Measurements from ENCODE around the gene NUP133.
"Not testable (repeated sequence)": the region's sequence is repeated elsewhere in the genome, so short reads cannot be mapped to it uniquely, and the experiment has no call there.

NUP133 gene

DNA sequence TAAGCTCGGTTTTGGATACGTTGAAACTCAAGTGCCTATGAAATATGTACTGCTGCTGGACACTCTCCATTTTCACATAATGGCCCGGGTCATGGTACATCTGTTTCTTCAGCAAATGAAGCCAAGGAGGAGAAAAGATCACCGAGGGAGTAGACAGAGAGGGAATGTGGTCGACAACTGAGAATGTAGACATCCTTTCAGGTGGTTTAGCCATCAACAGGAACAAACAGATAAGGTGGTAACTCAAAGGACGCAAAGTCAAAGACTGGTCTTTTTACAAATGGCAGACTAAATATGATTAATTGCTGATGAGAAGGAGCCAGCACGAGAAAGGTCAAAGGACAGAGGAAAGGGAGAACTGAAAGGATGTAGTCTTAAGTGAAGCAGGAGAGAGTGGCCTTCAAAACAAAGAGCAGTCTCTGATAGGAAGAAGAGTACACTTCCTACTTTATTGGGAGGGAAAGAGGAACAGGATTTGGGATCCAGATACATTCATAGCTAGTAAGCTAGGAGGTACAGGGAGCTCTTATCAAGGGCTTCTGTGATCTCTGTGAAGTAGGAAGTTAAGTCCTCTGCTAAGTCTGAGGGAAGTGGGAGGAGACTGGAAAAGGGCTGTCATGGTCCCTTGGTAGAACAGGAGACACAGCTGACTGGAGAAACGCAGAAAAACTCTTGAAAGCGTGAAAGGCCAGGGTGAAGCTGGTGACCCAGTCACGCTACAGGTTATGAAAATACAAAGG, 28.3 kb downstream of the NUP133 start:
- H3K4me3 ChIP-seq (ENCODE audit: low read depth, low read length), result no peak overlapping the region
- no peak for TF ChIP-seq CTCF (IDR thresholded peaks at IDR 0.05; ENCODE audit: low read depth, low read length)
- TF ChIP-seq, protein P1, sequence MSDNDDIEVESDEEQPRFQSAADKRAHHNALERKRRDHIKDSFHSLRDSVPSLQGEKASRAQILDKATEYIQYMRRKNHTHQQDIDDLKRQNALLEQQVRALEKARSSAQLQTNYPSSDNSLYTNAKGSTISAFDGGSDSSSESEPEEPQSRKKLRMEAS (IDR thresholded peaks at IDR 0.05; ENCODE audit: low read depth, low read length), result no peak
- no peak for TF ChIP-seq MYC (IDR thresholded peaks at IDR 0.05; ENCODE audit: low read depth, low read length)
- TF ChIP-seq POLR2A (IDR thresholded peaks at IDR 0.05; ENCODE audit: extremely low read depth, insufficient read length), result no peak
- peak; percentile 14 for DNase-seq (ENCODE audit: low read depth)

- H3K4me3 ChIP-seq (ENCODE audit: low read depth, low read length), result no peak overlapping the region
- TF ChIP-seq CTCF (IDR thresholded peaks at IDR 0.05; ENCODE audit: low read depth, low read length) (no peak), POLR2A (IDR thresholded peaks at IDR 0.05; ENCODE audit: extremely low read depth, insufficient read length) (no peak), MYC (IDR thresholded peaks at IDR 0.05; ENCODE audit: low read depth, low read length) (no peak)
- TF ChIP-seq, protein P1 (IDR thresholded peaks at IDR 0.05; ENCODE audit: low read depth, low read length), result no peak
- no peak for DNase-seq (ENCODE audit: low read depth)
Observed at GRCh38 chr1:229478852-229479251, 29.3 kb downstream of the NUP133 start.

- not testable (repeated sequence) for H3K4me3 ChIP-seq (ENCODE audit: low read depth, low read length); DNase-seq (ENCODE audit: low read depth)
Observed at GRCh38 chr1:229475859-229476258, 32.3 kb downstream of the NUP133 start.

GRCh38 chr1:229474509-229474908, 33.6 kb downstream of the NUP133 start:
- no peak for DNase-seq (ENCODE audit: low read depth)
- H3K4me3 ChIP-seq (ENCODE audit: low read depth, low read length), result no peak overlapping the region

DNA sequence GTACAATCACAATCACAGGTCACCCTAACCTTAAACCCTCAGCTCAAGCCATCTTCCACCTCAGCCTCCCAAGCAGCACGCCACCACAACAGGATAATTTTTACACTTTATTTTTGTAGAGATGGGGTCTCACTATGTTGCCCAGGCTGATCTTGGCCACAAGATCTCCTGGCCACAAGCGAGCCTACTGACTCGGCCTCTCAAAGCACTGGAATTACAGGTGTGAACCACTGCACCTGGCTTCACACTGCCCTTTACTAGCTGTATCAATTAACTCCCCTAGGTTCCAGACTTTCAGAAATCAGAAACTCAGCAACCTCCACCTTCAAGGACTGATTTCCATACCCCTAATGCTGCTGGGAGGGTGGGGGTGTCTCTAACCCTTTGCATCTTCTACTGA, 37.0 kb downstream of the NUP133 start:
- TF ChIP-seq MYC (IDR thresholded peaks at IDR 0.05; ENCODE audit: low read depth, low read length) (no peak), POLR2A (IDR thresholded peaks at IDR 0.05; ENCODE audit: extremely low read depth, insufficient read length) (no peak), CTCF (IDR thresholded peaks at IDR 0.05; ENCODE audit: low read depth, low read length) (no peak)
- TF ChIP-seq, protein P1 (IDR thresholded peaks at IDR 0.05; ENCODE audit: low read depth, low read length), result no peak
- no peak for DNase-seq (ENCODE audit: low read depth)
- no peak overlapping the region for H3K4me3 ChIP-seq (ENCODE audit: low read depth, low read length)

More at GRCh38 chr1:229474509-229474908, 33.6 kb downstream of the NUP133 start:
- TF ChIP-seq MYC (IDR thresholded peaks at IDR 0.05; ENCODE audit: low read depth, low read length), result no peak
- TF ChIP-seq CTCF (IDR thresholded peaks at IDR 0.05; ENCODE audit: low read depth, low read length), result no peak
- TF ChIP-seq, protein P1 (IDR thresholded peaks at IDR 0.05; ENCODE audit: low read depth, low read length), result no peak
- TF ChIP-seq POLR2A (IDR thresholded peaks at IDR 0.05; ENCODE audit: extremely low read depth, insufficient read length), result no peak

- DNase-seq (ENCODE audit: low read depth), result no peak
- TF ChIP-seq POLR2A (IDR thresholded peaks at IDR 0.05; ENCODE audit: extremely low read depth, insufficient read length), result no peak
- TF ChIP-seq MYC (IDR thresholded peaks at IDR 0.05; ENCODE audit: low read depth, low read length), result no peak
- TF ChIP-seq CTCF (IDR thresholded peaks at IDR 0.05; ENCODE audit: low read depth, low read length), result no peak
- TF ChIP-seq, protein P1 (IDR thresholded peaks at IDR 0.05; ENCODE audit: low read depth, low read length), result no peak
- no peak overlapping the region for H3K4me3 ChIP-seq (ENCODE audit: low read depth, low read length)
Observed at GRCh38 chr1:229470406-229471043, 37.6 kb downstream of the NUP133 start.

Measured in NB4 (cell line).